HEK293 (cell line): ENCODE results near the gene IFNL4.
"Not testable (repeated sequence)": the region's sequence is repeated elsewhere in the genome, so short reads cannot be mapped to it uniquely, and the experiment has no call there.

Experiments used
- CTCF ChIA-PET: fragments of 350-600 bp; formaldehyde crosslinking; extraction: SDS; loops from one replicate; lab custom pipeline; 2021; ENCODE audit warnings: antibody characterized with exemption; lab: Yijun Ruan, JAX
- POLR2A ChIA-PET: fragments of 300-600 bp; formaldehyde crosslinking; extraction: SDS; loops from one replicate; lab custom pipeline; 2020; ENCODE audit warnings: antibody characterized with exemption, inconsistent platforms; lab: Yijun Ruan, JAX
- H3K27ac ChIP-seq: fragments of 200-500 bp; sonication (Bioruptor generic); 2 replicates; pipeline ENCODE4 v1.5.1; 2014; ENCODE audit warnings: low read depth, low read length, control low read depth, inconsistent platforms; ENCODE audit errors: extremely low read depth
- H3K36me3 ChIP-seq, 2 experiments: fragments of 200-500 bp in 1 of 2; sonication (Bioruptor generic) in 1 of 2; 1 replicate in 1 of 2; 2 replicates in 1 of 2; pipeline ENCODE4 v1.5.1; 2014 to 2017; ENCODE audit warnings: inconsistent platforms in 2 of 2, low read length in 2 of 2; ENCODE audit not compliant: control insufficient read depth in 2 of 2, insufficient read depth in 1 of 2
- H3K4me1 ChIP-seq: fragments of 200-500 bp; sonication (Bioruptor generic); 2 replicates; pipeline ENCODE4 v1.5.1; 2014; ENCODE audit warnings: mild to moderate bottlenecking, low read length, inconsistent platforms; ENCODE audit not compliant: control insufficient read depth, insufficient read depth
- H3K4me3 ChIP-seq: 2 replicates; pipeline ENCODE4 v1.5.1; 2011; ENCODE audit warnings: low read depth, mild to moderate bottlenecking, control low read depth, low read length, moderate library complexity
- H3K9me3 ChIP-seq: fragments of 200-500 bp; sonication (Bioruptor generic); 2 replicates; pipeline ENCODE4 v1.5.1; 2014; ENCODE audit warnings: low read depth, low read length, inconsistent platforms; ENCODE audit not compliant: control insufficient read depth, insufficient read depth
- FEZF1 ChIP-seq: fragments of 450-650 bp; formaldehyde crosslinking; IDR thresholded peaks from 2 replicates; pipeline ENCODE4 v1.5.1; 2016; ENCODE audit warnings: missing biosample characterization, missing genetic modification characterization
- GFI1B ChIP-seq: fragments of 450-650 bp; formaldehyde crosslinking; IDR thresholded peaks from 2 replicates; pipeline ENCODE4 v1.5.1; 2016; ENCODE audit warnings: missing biosample characterization, missing genetic modification characterization
- KLF10 ChIP-seq: fragments of 450-650 bp; IDR thresholded peaks from 2 replicates; pipeline ENCODE4 v1.5.1; 2018; ENCODE audit warnings: missing biosample characterization, mild to moderate bottlenecking, missing genetic modification characterization
- OVOL3 ChIP-seq: fragments of 450-650 bp; formaldehyde crosslinking; IDR thresholded peaks from 2 replicates; pipeline ENCODE4 v1.5.1; 2016; ENCODE audit warnings: missing biosample characterization, missing genetic modification characterization
- PRDM10 ChIP-seq: fragments of 450-650 bp; formaldehyde crosslinking; IDR thresholded peaks from 2 replicates; pipeline ENCODE4 v1.5.1; 2016; ENCODE audit warnings: missing biosample characterization, missing genetic modification characterization
- SP7 ChIP-seq: fragments of 450-650 bp; formaldehyde crosslinking; IDR thresholded peaks from 2 replicates; pipeline ENCODE4 v1.5.1; 2016; ENCODE audit warnings: missing biosample characterization, missing genetic modification characterization
- ZBTB17 ChIP-seq: fragments of 450-650 bp; formaldehyde crosslinking; IDR thresholded peaks from 2 replicates; pipeline ENCODE4 v1.5.1; 2016; ENCODE audit warnings: missing biosample characterization, missing genetic modification characterization
- ZBTB48 ChIP-seq: fragments of 450-650 bp; formaldehyde crosslinking; IDR thresholded peaks from 2 replicates; pipeline ENCODE4 v1.5.1; 2016; ENCODE audit warnings: missing biosample characterization, missing genetic modification characterization
- ZFHX2 ChIP-seq: fragments of 450-650 bp; formaldehyde crosslinking; conservative IDR thresholded peaks from 2 replicates; pipeline ENCODE4 v1.5.1; 2016; ENCODE audit warnings: missing biosample characterization, missing genetic modification characterization
- ZFP69B ChIP-seq: fragments of 450-650 bp; formaldehyde crosslinking; IDR thresholded peaks from 2 replicates; pipeline ENCODE4 v1.5.1; 2016; ENCODE audit warnings: missing biosample characterization, missing genetic modification characterization
- ZNF138 ChIP-seq: fragments of 450-650 bp; formaldehyde crosslinking; IDR thresholded peaks from 2 replicates; pipeline ENCODE4 v1.5.1; 2016; ENCODE audit warnings: missing biosample characterization, missing genetic modification characterization, borderline replicate concordance
- ZNF335 ChIP-seq: fragments of 450-650 bp; formaldehyde crosslinking; conservative IDR thresholded peaks from 2 replicates; pipeline ENCODE4 v1.5.1; 2016; ENCODE audit warnings: missing biosample characterization, missing genetic modification characterization
- ZNF350 ChIP-seq: fragments of 450-650 bp; formaldehyde crosslinking; IDR thresholded peaks from 2 replicates; pipeline ENCODE4 v1.5.0; 2017; ENCODE audit warnings: missing biosample characterization, mild to moderate bottlenecking, missing genetic modification characterization
- ZNF404 ChIP-seq: fragments of 450-650 bp; formaldehyde crosslinking; IDR thresholded peaks from 2 replicates; pipeline ENCODE4 v1.5.1; 2017; ENCODE audit warnings: missing biosample characterization, missing genetic modification characterization
- ZNF423 ChIP-seq: fragments of 450-650 bp; formaldehyde crosslinking; IDR thresholded peaks from 2 replicates; pipeline ENCODE4 v1.5.1; 2016; ENCODE audit warnings: missing biosample characterization, missing genetic modification characterization
- ZNF433 ChIP-seq: fragments of 450-650 bp; formaldehyde crosslinking; IDR thresholded peaks from 2 replicates; pipeline ENCODE4 v1.5.1; 2016; ENCODE audit warnings: missing biosample characterization, missing genetic modification characterization, low read depth
- ZNF514 ChIP-seq: fragments of 450-650 bp; formaldehyde crosslinking; IDR thresholded peaks from 2 replicates; pipeline ENCODE4 v1.5.1; 2016; ENCODE audit warnings: missing biosample characterization, missing genetic modification characterization
- ZNF518A ChIP-seq: fragments of 450-650 bp; formaldehyde crosslinking; conservative IDR thresholded peaks from 2 replicates; pipeline ENCODE4 v1.5.1; 2016; ENCODE audit warnings: low read depth, missing biosample characterization, missing genetic modification characterization
- ZNF530 ChIP-seq: fragments of 450-650 bp; formaldehyde crosslinking; IDR thresholded peaks from 2 replicates; pipeline ENCODE4 v1.5.1; 2016; ENCODE audit warnings: low read depth, missing biosample characterization, missing genetic modification characterization
- ZNF561 ChIP-seq: fragments of 450-650 bp; IDR thresholded peaks from 2 replicates; pipeline ENCODE4 v1.5.1; 2018; ENCODE audit warnings: missing biosample characterization, missing genetic modification characterization, borderline replicate concordance
- ZNF600 ChIP-seq: fragments of 450-650 bp; formaldehyde crosslinking; IDR thresholded peaks from 2 replicates; pipeline ENCODE4 v1.5.1; 2016; ENCODE audit warnings: missing biosample characterization, missing genetic modification characterization
- ZNF629 ChIP-seq: fragments of 450-650 bp; formaldehyde crosslinking; IDR thresholded peaks from 2 replicates; pipeline ENCODE4 v1.5.1; 2017; ENCODE audit warnings: missing biosample characterization, missing genetic modification characterization
- ZNF747 ChIP-seq: fragments of 450-650 bp; formaldehyde crosslinking; IDR thresholded peaks from 2 replicates; pipeline ENCODE4 v1.5.1; 2016; ENCODE audit warnings: missing biosample characterization, missing genetic modification characterization

The IFNL4 gene

GRCh38 chr19:39275578-39275977 lies 26.9 kb upstream of the IFNL4 start (continued):
- TF ChIP-seq ZNF518A (tag by site-specific recombination) (no peak), FEZF1 (tag by site-specific recombination) (no peak)
- TF ChIP-seq, all 188 proteins: peak for 2

GRCh38 chr19:39273859-39274258 lies 25.2 kb upstream of the IFNL4 start:
- H3K4me1 ChIP-seq, H3K9me3 ChIP-seq, H3K4me3 ChIP-seq, POLR2A ChIA-PET, H3K27ac ChIP-seq, H3K36me3 ChIP-seq: not testable (repeated sequence)
- CTCF ChIA-PET: interaction anchor here (1.2 to 2.0 kb wide), 2 partner anchors 22 to 53 kb away, joined by 3 to 8 read pairs; partner anchors contain the start of gene IFNL1
- TF ChIP-seq SP7 (peak; percentile 46; the same call in 1 of the 2 replicates), ZFHX2 (tag by site-specific recombination) (peak; percentile 26; the same call in 1 of the 2 replicates), GFI1B (tag by site-specific recombination) (0 out of 2 replicates have a peak, but pooled peaks have one; percentile 16)

GRCh38 chr19:39270036-39270871 lies 21.6 kb upstream of the IFNL4 start:
- H3K36me3 ChIP-seq: no peaks in the 10 kb centered on the region
- ChIA-PET POLR2A (no interaction called here), CTCF (interaction anchor here (0.6 to 1.4 kb wide), 4 partner anchors 9 to 1035 kb away, joined by 3 read pairs; no protein-coding TSS in a partner anchor)
- H3K4me3 ChIP-seq: no peak overlapping the region
- no peak overlapping the region for H3K27ac ChIP-seq
- H3K9me3 ChIP-seq: no peaks in the 10 kb centered on the region
- H3K4me1 ChIP-seq: peaks cover 5% of the 10 kb centered on the region
- TF ChIP-seq ZNF350 (tag by site-specific recombination) (no peak), ZNF629 (tag by site-specific recombination) (0 out of 2 replicates have a peak, but pooled peaks have one; percentile 18), ZBTB17 (tag by site-specific recombination) (no peak), ZFP69B (tag by site-specific recombination) (no peak), ZNF404 (tag by site-specific recombination) (no peak), ZNF600 (tag by site-specific recombination) (peak; percentile 33; the same call in 1 of the 2 replicates), ZNF561 (no peak), KLF10 (tag by site-specific recombination) (no peak), ZNF138 (tag by site-specific recombination) (no peak), ZNF530 (tag by site-specific recombination) (no peak), ZNF433 (tag by site-specific recombination) (no peak), ZNF423 (tag by site-specific recombination) (no peak), ZBTB48 (tag by site-specific recombination) (no peak), ZFHX2 (tag by site-specific recombination) (peak; percentile 51; the same call in 1 of the 2 replicates), ZNF335 (tag by site-specific recombination) (no peak), PRDM10 (no peak), ZNF514 (tag by site-specific recombination) (no peak), FEZF1 (tag by site-specific recombination) (peak; percentile 55), ZNF747 (no peak), OVOL3 (tag by site-specific recombination) (no peak)
